ENCODE measurements around the gene PLXNA4.

DNA sequence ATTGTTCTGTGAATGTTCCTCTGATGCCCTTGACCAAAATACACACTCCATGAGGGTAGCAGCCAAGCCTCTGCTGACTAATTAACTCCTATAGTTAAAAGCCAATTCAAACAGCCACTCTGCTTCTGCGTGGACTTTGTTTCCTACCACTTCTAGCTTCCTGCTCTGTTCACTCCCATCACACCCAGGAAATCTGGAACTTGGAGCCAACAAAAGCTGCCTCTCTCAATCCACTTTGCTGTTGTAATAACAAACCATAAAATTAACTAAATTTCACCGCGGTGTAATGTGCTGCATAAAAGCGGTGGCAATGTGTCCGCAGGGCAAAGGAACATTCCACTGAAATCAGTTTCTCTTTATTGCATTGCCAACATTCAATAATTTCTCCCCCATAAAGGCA, 239.5 kb downstream of the PLXNA4 start:
- TF ChIP-seq, protein P1, sequence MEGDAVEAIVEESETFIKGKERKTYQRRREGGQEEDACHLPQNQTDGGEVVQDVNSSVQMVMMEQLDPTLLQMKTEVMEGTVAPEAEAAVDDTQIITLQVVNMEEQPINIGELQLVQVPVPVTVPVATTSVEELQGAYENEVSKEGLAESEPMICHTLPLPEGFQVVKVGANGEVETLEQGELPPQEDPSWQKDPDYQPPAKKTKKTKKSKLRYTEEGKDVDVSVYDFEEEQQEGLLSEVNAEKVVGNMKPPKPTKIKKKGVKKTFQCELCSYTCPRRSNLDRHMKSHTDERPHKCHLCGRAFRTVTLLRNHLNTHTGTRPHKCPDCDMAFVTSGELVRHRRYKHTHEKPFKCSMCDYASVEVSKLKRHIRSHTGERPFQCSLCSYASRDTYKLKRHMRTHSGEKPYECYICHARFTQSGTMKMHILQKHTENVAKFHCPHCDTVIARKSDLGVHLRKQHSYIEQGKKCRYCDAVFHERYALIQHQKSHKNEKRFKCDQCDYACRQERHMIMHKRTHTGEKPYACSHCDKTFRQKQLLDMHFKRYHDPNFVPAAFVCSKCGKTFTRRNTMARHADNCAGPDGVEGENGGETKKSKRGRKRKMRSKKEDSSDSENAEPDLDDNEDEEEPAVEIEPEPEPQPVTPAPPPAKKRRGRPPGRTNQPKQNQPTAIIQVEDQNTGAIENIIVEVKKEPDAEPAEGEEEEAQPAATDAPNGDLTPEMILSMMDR (IDR thresholded peaks at IDR 0.05; ENCODE audit: low read depth, low read length): no peak
- TF ChIP-seq EZH2phosphoT487 (IDR thresholded peaks at IDR 0.05; ENCODE audit: low read depth): no peak
